ENCODE measurements around the gene THSD7A. TPM values are rescaled to one million over a fixed set of nuclear protein-coding genes. Genes with fewer than 3 reads are reported as not detected.

THSD7A gene
- total and polyA plus RNA-seq, 9 of the 15 experiments (the other 6 are each of a cell fraction or from before 2014, with no cell fraction given), result 0.01 to 0.02 TPM; not detected in 7

DNA sequence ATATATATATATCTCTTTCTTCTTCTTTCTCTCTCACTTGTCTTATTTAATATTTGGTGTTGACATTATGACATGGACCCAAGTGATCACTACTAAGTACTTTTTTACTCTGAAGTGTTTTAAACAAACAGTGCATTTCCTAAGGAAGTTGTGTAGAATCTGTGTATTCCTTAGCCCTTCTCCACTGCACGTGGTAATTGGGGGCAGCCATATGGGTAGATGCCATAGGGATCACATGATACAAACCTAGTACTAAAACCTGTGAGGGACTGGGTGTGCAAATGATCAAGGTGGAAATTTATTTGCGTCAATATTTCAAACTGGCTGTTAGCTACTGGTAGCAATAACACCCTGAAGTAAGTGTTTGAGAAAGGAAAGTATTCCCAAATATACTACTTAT, 25.0 kb downstream of the THSD7A start (continued):
- TF ChIP-seq, protein P1, sequence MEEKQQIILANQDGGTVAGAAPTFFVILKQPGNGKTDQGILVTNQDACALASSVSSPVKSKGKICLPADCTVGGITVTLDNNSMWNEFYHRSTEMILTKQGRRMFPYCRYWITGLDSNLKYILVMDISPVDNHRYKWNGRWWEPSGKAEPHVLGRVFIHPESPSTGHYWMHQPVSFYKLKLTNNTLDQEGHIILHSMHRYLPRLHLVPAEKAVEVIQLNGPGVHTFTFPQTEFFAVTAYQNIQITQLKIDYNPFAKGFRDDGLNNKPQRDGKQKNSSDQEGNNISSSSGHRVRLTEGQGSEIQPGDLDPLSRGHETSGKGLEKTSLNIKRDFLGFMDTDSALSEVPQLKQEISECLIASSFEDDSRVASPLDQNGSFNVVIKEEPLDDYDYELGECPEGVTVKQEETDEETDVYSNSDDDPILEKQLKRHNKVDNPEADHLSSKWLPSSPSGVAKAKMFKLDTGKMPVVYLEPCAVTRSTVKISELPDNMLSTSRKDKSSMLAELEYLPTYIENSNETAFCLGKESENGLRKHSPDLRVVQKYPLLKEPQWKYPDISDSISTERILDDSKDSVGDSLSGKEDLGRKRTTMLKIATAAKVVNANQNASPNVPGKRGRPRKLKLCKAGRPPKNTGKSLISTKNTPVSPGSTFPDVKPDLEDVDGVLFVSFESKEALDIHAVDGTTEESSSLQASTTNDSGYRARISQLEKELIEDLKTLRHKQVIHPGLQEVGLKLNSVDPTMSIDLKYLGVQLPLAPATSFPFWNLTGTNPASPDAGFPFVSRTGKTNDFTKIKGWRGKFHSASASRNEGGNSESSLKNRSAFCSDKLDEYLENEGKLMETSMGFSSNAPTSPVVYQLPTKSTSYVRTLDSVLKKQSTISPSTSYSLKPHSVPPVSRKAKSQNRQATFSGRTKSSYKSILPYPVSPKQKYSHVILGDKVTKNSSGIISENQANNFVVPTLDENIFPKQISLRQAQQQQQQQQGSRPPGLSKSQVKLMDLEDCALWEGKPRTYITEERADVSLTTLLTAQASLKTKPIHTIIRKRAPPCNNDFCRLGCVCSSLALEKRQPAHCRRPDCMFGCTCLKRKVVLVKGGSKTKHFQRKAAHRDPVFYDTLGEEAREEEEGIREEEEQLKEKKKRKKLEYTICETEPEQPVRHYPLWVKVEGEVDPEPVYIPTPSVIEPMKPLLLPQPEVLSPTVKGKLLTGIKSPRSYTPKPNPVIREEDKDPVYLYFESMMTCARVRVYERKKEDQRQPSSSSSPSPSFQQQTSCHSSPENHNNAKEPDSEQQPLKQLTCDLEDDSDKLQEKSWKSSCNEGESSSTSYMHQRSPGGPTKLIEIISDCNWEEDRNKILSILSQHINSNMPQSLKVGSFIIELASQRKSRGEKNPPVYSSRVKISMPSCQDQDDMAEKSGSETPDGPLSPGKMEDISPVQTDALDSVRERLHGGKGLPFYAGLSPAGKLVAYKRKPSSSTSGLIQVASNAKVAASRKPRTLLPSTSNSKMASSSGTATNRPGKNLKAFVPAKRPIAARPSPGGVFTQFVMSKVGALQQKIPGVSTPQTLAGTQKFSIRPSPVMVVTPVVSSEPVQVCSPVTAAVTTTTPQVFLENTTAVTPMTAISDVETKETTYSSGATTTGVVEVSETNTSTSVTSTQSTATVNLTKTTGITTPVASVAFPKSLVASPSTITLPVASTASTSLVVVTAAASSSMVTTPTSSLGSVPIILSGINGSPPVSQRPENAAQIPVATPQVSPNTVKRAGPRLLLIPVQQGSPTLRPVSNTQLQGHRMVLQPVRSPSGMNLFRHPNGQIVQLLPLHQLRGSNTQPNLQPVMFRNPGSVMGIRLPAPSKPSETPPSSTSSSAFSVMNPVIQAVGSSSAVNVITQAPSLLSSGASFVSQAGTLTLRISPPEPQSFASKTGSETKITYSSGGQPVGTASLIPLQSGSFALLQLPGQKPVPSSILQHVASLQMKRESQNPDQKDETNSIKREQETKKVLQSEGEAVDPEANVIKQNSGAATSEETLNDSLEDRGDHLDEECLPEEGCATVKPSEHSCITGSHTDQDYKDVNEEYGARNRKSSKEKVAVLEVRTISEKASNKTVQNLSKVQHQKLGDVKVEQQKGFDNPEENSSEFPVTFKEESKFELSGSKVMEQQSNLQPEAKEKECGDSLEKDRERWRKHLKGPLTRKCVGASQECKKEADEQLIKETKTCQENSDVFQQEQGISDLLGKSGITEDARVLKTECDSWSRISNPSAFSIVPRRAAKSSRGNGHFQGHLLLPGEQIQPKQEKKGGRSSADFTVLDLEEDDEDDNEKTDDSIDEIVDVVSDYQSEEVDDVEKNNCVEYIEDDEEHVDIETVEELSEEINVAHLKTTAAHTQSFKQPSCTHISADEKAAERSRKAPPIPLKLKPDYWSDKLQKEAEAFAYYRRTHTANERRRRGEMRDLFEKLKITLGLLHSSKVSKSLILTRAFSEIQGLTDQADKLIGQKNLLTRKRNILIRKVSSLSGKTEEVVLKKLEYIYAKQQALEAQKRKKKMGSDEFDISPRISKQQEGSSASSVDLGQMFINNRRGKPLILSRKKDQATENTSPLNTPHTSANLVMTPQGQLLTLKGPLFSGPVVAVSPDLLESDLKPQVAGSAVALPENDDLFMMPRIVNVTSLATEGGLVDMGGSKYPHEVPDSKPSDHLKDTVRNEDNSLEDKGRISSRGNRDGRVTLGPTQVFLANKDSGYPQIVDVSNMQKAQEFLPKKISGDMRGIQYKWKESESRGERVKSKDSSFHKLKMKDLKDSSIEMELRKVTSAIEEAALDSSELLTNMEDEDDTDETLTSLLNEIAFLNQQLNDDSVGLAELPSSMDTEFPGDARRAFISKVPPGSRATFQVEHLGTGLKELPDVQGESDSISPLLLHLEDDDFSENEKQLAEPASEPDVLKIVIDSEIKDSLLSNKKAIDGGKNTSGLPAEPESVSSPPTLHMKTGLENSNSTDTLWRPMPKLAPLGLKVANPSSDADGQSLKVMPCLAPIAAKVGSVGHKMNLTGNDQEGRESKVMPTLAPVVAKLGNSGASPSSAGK (IDR thresholded peaks at IDR 0.05), result no peak
- TF ChIP-seq TAF7 (tag; IDR thresholded peaks at IDR 0.05), result no peak
- no peak for TF ChIP-seq CEBPB (tag; IDR thresholded peaks at IDR 0.05)
- TF ChIP-seq HNRNPUL1 (IDR thresholded peaks at IDR 0.05; ENCODE audit: low read length), result no peak
- TF ChIP-seq YBX1 (IDR thresholded peaks at IDR 0.05), result no peak
- no peak for TF ChIP-seq BHLHE40 (IDR thresholded peaks at IDR 0.05; ENCODE audit: low read length)
- TF ChIP-seq, protein P2, sequence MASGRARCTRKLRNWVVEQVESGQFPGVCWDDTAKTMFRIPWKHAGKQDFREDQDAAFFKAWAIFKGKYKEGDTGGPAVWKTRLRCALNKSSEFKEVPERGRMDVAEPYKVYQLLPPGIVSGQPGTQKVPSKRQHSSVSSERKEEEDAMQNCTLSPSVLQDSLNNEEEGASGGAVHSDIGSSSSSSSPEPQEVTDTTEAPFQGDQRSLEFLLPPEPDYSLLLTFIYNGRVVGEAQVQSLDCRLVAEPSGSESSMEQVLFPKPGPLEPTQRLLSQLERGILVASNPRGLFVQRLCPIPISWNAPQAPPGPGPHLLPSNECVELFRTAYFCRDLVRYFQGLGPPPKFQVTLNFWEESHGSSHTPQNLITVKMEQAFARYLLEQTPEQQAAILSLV (tag; IDR thresholded peaks at IDR 0.05), result no peak
- TF ChIP-seq, protein P3, sequence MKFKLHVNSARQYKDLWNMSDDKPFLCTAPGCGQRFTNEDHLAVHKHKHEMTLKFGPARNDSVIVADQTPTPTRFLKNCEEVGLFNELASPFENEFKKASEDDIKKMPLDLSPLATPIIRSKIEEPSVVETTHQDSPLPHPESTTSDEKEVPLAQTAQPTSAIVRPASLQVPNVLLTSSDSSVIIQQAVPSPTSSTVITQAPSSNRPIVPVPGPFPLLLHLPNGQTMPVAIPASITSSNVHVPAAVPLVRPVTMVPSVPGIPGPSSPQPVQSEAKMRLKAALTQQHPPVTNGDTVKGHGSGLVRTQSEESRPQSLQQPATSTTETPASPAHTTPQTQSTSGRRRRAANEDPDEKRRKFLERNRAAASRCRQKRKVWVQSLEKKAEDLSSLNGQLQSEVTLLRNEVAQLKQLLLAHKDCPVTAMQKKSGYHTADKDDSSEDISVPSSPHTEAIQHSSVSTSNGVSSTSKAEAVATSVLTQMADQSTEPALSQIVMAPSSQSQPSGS (CRISPR knock-in tag; IDR thresholded peaks at IDR 0.05), result no peak
- TF ChIP-seq NCOA1 (IDR thresholded peaks at IDR 0.05; ENCODE audit: low read depth), result no peak
- no peak for TF ChIP-seq ETV5 (CRISPR knock-in tag; IDR thresholded peaks at IDR 0.05; ENCODE audit: low read depth)
- TF ChIP-seq, protein P4, sequence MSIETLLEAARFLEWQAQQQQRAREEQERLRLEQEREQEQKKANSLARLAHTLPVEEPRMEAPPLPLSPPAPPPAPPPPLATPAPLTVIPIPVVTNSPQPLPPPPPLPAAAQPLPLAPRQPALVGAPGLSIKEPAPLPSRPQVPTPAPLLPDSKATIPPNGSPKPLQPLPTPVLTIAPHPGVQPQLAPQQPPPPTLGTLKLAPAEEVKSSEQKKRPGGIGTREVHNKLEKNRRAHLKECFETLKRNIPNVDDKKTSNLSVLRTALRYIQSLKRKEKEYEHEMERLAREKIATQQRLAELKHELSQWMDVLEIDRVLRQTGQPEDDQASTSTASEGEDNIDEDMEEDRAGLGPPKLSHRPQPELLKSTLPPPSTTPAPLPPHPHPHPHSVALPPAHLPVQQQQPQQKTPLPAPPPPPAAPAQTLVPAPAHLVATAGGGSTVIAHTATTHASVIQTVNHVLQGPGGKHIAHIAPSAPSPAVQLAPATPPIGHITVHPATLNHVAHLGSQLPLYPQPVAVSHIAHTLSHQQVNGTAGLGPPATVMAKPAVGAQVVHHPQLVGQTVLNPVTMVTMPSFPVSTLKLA (conservative IDR thresholded peaks at IDR 0.05), result no peak
- TF ChIP-seq ZNF124 (CRISPR knock-in tag; IDR thresholded peaks at IDR 0.05), result no peak
- TF ChIP-seq KLF16 (IDR thresholded peaks at IDR 0.05), result no peak
